ENCODE measurements around the gene OPRD1.
"Not testable (repeated sequence)": the region's sequence is repeated elsewhere in the genome, so short reads cannot be mapped to it uniquely, and the experiment has no call there.

The OPRD1 gene

DNA sequence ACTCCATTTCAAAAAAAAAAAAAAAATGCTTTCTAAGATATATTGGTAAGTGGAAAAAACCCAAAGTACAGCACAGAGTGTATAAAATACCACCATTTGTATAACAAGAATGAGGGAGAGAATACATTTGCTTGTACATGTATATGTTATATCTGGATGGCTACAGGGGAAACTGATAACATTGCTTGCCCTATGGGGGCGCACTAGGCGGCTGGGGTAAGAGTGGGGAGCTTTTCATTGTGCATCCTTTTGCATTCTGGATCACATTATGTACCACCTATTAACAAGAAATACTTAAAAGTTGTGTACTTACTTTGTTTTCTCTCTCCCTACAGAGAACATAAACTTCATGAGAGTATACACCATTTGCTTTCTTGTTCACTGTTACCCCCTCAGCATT is 28.6 kb upstream of the OPRD1 start:
- no peak overlapping the region for H3K27ac ChIP-seq (ENCODE audit: low read depth, low read length)
- no peak overlapping the region for H3K9ac ChIP-seq (ENCODE audit: low read length)
- H3K27me3 ChIP-seq (ENCODE audit: control insufficient read depth, insufficient read depth, low read length): no peaks in the 10 kb centered on the region
- H3K4me1 ChIP-seq (ENCODE audit: control insufficient read depth, insufficient read depth, low read length): no peaks in the 10 kb centered on the region
- no peaks in the 10 kb centered on the region for H3K36me3 ChIP-seq (ENCODE audit: control insufficient read depth, insufficient read depth, low read length)
- H3K4me3 ChIP-seq (ENCODE audit: low read length): no peak overlapping the region

DNA sequence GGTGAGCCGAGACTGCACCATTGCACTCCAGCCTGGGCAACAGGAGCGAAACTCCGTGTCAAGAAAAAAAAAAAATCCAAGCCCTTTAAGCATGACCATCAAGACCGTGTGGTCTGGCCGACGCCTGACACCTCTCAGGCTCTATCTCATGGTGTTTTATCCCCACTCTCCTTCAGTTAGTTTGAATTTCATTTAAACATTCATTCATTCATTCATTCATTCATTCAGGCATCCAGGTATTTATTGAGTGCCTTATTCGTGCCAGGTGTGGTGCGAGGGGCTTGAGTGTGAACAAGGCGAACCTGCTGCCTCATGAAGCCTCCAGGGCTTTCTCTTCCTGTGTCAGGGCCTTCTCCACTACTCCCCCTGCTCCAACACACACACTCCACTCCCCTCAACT is 22.6 kb upstream of the OPRD1 start:
- Histone ChIP-seq H3K27ac (ENCODE audit: low read depth, low read length) (no peak overlapping the region), H3K9ac (ENCODE audit: low read length) (no peak overlapping the region), H3K4me3 (ENCODE audit: low read length) (no peak overlapping the region), H3K36me3 (ENCODE audit: control insufficient read depth, insufficient read depth, low read length) (no peaks in the 10 kb centered on the region), H3K4me1 (ENCODE audit: control insufficient read depth, insufficient read depth, low read length) (no peaks in the 10 kb centered on the region), H3K27me3 (ENCODE audit: control insufficient read depth, insufficient read depth, low read length) (no peaks in the 10 kb centered on the region)

DNA sequence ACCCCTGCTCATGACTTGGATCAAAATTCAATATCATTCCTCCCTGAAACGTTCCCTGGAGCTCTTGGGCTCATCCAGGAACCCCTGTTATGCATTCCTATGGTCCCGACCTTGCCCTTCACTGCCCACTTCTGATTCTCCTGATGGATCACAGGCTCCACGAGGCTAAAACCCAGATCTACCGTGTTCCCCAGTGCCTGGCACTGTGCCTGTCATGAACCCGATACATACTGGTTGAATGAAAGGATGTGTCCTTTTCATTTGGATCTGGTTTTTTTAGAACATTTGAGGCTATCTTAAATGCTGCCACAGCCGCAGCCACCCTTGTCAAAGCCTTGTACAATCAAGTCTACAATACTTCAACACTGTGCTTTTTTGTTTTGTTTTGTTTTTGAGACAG is 22.2 kb upstream of the OPRD1 start:
- Histone ChIP-seq H3K27me3 (ENCODE audit: control insufficient read depth, insufficient read depth, low read length) (no peaks in the 10 kb centered on the region), H3K36me3 (ENCODE audit: control insufficient read depth, insufficient read depth, low read length) (no peaks in the 10 kb centered on the region), H3K27ac (ENCODE audit: low read depth, low read length) (no peak overlapping the region), H3K4me1 (ENCODE audit: control insufficient read depth, insufficient read depth, low read length) (no peaks in the 10 kb centered on the region), H3K4me3 (ENCODE audit: low read length) (no peak overlapping the region), H3K9ac (ENCODE audit: low read length) (no peak overlapping the region)

DNA sequence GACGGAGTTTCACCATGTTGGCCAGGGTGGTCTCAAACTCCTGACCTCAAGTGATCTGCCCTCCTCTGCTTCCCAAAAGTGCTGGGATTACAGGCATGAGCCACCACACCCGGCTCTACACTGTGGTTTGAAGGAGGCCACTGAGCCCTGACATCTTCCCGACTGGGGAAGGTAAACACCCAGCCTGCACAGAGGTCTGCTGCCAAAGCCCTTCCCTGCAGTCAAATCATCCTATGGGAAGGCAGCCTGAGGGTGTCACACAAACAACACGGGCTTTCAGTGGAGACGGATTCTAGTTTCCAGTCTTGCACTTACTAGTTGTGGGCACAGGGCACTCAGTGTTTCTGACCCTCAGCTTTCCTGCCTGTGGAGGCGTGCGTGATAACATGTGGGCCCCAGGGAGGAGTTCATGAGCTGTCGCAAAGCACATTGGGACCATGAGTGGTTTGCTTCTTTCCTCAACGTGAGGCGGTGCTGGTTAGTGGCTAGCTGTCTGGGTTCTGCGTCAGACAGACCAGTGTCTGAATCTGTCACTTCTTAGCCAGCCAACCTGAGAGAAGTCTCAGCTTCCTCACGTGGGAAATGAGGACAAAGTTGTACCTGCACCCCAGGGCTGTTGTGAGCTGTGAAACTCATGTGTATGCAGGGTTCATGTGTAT is 21.5 kb upstream of the OPRD1 start:
- Histone ChIP-seq H3K4me1 (ENCODE audit: control insufficient read depth, insufficient read depth, low read length) (no peaks in the 10 kb centered on the region), H3K27me3 (ENCODE audit: control insufficient read depth, insufficient read depth, low read length) (no peaks in the 10 kb centered on the region), H3K4me3 (ENCODE audit: low read length) (no peak overlapping the region), H3K27ac (ENCODE audit: low read depth, low read length) (no peak overlapping the region), H3K9ac (ENCODE audit: low read length) (no peak overlapping the region), H3K36me3 (ENCODE audit: control insufficient read depth, insufficient read depth, low read length) (no peaks in the 10 kb centered on the region)

DNA sequence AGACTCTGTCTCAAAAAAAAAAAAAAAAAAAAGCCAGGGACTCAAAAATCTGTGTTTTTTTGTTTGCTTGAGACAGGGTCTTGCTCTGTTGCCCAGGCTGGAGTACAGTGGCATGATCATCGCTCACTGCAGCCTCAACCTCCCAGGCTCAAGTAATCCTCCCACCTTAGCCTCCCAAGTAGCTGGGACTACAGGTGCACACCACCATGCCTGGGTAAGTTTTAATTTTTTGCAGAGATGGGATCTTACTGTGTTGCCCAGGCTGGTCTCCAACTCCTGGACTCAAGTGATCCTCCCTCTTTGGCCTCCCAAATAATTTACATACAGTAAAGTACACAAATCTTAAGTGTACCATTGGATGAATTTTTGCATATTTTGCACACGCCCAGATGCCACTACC is 20.0 kb upstream of the OPRD1 start:
- not testable (repeated sequence) for H3K27me3 ChIP-seq (ENCODE audit: control insufficient read depth, insufficient read depth, low read length); H3K9ac ChIP-seq (ENCODE audit: low read length); H3K4me3 ChIP-seq (ENCODE audit: low read length); H3K27ac ChIP-seq (ENCODE audit: low read depth, low read length); H3K36me3 ChIP-seq (ENCODE audit: control insufficient read depth, insufficient read depth, low read length); H3K4me1 ChIP-seq (ENCODE audit: control insufficient read depth, insufficient read depth, low read length)

DNA sequence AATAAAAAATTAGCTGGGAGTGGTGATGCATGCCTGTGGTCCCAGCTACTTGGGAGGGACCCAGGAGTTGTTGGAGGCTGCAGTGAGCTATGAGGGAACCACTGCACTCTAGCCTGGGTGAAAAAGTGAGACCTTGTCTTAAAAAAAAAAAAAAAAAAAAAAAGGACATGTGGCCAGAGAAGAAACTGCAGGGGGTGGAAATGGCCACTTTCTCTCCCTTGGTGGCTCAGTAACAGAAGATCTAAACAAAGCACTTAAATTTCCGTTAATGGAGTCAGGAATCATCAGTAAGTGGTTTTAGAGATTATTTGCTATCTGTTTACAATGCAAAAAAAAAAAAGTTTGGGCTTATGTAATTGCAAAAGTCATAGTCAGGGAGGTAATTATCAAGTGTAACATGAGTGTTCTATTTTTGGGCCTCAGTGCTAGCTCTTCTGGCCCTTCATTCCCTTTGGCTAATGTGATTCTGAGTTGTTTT is 19.3 kb upstream of the OPRD1 start:
- Histone ChIP-seq H3K36me3 (ENCODE audit: control insufficient read depth, insufficient read depth, low read length) (no peaks in the 10 kb centered on the region), H3K9ac (ENCODE audit: low read length) (no peak overlapping the region), H3K27me3 (ENCODE audit: control insufficient read depth, insufficient read depth, low read length) (no peaks in the 10 kb centered on the region), H3K4me1 (ENCODE audit: control insufficient read depth, insufficient read depth, low read length) (no peaks in the 10 kb centered on the region), H3K27ac (ENCODE audit: low read depth, low read length) (no peak overlapping the region), H3K4me3 (ENCODE audit: low read length) (no peak overlapping the region)

DNA sequence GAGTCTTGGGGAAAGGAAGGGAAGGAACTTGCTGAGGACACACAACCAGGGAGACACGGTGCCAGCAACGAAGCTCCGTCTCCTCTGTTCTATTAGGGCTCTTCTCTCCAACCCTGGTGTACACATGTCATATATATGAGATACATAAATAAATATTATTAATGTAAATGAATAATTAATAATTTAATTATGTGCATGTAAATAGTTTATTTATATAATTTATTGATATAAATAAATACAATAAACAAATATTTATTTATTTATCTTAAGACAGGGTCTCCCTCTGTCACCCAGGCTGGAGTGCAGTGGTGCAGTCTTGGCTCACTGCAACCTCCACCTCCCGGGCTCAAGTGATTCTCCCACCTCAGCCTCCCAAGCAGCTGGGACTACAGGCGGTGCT is 17.4 kb upstream of the OPRD1 start:
- H3K4me3 ChIP-seq (ENCODE audit: low read length); H3K4me1 ChIP-seq (ENCODE audit: control insufficient read depth, insufficient read depth, low read length); H3K36me3 ChIP-seq (ENCODE audit: control insufficient read depth, insufficient read depth, low read length): not testable (repeated sequence)

DNA sequence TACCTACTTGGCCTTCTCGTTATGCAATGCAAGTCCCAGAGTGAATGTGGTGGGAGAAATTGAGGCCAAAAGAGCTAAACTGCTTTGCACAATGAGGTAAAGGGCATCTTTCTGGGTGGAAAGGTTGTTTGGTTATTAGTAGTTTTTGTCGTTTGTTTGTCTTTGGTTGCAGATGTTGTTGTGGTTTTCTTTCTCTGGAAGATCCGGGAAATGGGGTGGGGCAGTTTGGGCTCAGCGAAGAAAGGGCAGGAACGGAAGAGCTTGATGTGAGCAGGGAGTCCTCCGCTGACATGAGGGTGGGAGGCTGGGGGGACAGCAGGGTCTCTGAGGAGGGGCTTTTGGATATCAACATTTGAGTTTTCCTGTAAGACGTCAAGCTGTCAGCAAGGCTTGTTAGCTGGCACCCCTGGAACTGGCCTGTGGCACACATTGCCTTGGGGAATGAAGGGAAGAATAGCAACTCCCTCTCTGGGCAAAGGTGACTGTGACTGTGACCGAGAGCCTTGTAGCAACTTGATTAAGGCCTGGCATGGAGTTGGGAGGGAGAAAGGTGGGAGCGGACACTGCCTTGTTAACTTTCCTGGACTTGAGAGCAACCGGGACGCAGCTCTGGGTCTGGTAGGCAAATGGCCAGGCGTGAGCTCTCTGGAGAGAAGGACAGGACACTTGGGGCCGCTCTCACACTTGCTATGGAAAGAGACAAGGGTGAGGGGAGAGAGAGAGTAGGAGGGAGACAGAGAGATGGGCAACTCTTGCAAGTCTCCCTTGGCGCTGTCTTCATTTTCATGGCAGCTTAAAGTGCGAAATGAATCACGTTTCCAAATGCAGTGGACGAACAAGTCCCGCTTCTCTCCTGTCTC is 15.4 kb upstream of the OPRD1 start:
- H3K27ac ChIP-seq (ENCODE audit: low read depth, low read length): no peak overlapping the region
- no peak overlapping the region for H3K9ac ChIP-seq (ENCODE audit: low read length)
- no peaks in the 10 kb centered on the region for H3K36me3 ChIP-seq (ENCODE audit: control insufficient read depth, insufficient read depth, low read length)
- H3K27me3 ChIP-seq (ENCODE audit: control insufficient read depth, insufficient read depth, low read length): no peaks in the 10 kb centered on the region
- H3K4me3 ChIP-seq (ENCODE audit: low read length): no peak overlapping the region
- H3K4me1 ChIP-seq (ENCODE audit: control insufficient read depth, insufficient read depth, low read length): no peaks in the 10 kb centered on the region

More for the DNA sequence above, 17.4 kb upstream of the OPRD1 start:
- not testable (repeated sequence) for H3K9ac ChIP-seq (ENCODE audit: low read length); H3K27ac ChIP-seq (ENCODE audit: low read depth, low read length); H3K27me3 ChIP-seq (ENCODE audit: control insufficient read depth, insufficient read depth, low read length)

DNA sequence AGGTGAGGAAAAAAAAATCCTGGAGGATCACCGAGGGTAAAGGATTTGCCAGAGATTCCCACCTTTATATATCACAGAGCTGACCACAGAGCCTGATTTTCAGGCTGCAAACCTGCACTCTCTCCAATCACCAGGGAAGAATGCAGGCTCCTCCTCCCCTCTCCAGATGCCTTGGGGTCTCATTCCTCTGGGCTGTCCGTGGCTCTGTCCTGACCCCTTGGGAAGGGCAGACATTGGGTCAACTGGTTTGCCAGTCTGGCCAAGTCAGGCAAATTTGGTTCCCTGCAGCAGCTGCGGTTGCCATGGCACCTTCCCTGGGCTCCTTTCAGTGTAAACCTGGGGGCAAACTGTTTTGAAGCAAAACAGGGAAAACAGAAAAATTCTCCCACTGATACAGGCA is 11.6 kb upstream of the OPRD1 start:
- H3K27me3 ChIP-seq (ENCODE audit: control insufficient read depth, insufficient read depth, low read length): no peaks in the 10 kb centered on the region
- H3K9ac ChIP-seq (ENCODE audit: low read length): no peak overlapping the region
- H3K36me3 ChIP-seq (ENCODE audit: control insufficient read depth, insufficient read depth, low read length): no peaks in the 10 kb centered on the region
- no peak overlapping the region for H3K27ac ChIP-seq (ENCODE audit: low read depth, low read length)
- no peak overlapping the region for H3K4me3 ChIP-seq (ENCODE audit: low read length)
- no peaks in the 10 kb centered on the region for H3K4me1 ChIP-seq (ENCODE audit: control insufficient read depth, insufficient read depth, low read length)

DNA sequence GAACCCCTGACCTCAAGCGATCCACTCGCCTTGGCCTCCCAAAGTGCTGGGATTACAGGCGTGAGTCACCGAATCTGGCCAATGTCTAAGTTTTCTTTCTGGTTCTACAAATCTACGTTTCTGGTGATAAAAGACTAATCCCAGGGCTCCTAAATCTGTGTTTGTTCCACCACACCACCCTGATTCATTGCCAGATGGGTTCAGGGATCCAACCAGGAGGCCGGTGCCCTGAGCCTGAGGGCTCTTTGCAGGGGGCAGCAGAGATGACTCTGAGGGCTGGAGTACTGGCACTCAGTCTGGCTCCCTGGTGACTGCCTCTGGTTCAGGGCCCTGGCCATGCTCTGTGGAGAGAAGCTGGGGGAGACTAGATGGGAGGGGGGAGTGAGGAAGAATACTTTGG is 10.5 kb upstream of the OPRD1 start:
- Histone ChIP-seq H3K27ac (ENCODE audit: low read depth, low read length) (no peak overlapping the region), H3K9ac (ENCODE audit: low read length) (no peak overlapping the region), H3K27me3 (ENCODE audit: control insufficient read depth, insufficient read depth, low read length) (no peaks in the 10 kb centered on the region), H3K4me1 (ENCODE audit: control insufficient read depth, insufficient read depth, low read length) (no peaks in the 10 kb centered on the region), H3K36me3 (ENCODE audit: control insufficient read depth, insufficient read depth, low read length) (no peaks in the 10 kb centered on the region), H3K4me3 (ENCODE audit: low read length) (no peak overlapping the region)

DNA sequence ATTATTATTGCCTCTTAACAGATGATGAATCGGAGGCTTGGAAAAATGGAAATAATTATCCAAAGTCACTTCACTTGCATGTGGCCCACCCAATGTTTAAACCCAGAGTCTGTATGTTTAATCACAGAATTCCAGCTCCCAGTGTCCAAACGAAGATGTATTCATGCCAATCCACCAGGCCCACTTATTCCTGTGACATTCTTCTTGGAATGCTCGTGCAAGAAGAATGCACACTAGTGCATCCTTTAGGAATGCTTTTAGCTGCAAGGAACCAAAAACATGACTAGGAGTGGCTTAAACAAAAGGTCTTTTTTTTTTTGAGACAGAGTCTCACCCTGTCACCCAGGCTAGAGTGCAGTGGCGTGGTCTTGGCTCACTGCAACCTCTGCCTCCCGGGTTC is 8.9 kb upstream of the OPRD1 start:
- Histone ChIP-seq H3K4me1 (ENCODE audit: control insufficient read depth, insufficient read depth, low read length) (no peaks in the 10 kb centered on the region), H3K27ac (ENCODE audit: low read depth, low read length) (no peak overlapping the region), H3K9ac (ENCODE audit: low read length) (no peak overlapping the region), H3K4me3 (ENCODE audit: low read length) (no peak overlapping the region), H3K27me3 (ENCODE audit: control insufficient read depth, insufficient read depth, low read length) (no peaks in the 10 kb centered on the region), H3K36me3 (ENCODE audit: control insufficient read depth, insufficient read depth, low read length) (no peaks in the 10 kb centered on the region)

DNA sequence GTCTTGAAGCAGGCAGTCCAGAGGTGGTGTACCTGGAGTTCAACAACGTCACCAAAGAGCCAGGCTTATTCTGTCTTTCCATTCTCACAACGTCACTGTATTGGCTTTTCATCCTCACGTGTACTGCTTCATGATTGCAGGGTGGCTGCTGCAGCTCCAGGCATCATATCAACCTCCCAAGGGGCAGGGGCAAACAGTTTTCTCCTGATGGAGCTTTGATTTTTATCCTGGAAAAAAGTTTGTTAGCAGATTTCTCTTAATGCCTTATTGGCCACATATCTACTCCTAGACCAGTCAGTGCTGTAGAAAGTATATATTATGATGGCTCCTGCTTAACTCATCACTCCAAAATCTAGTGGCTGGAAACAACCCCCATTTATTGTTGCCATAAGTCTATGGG is 8.3 kb upstream of the OPRD1 start:
- H3K36me3 ChIP-seq (ENCODE audit: control insufficient read depth, insufficient read depth, low read length): no peaks in the 10 kb centered on the region
- H3K27me3 ChIP-seq (ENCODE audit: control insufficient read depth, insufficient read depth, low read length): no peaks in the 10 kb centered on the region
- H3K27ac ChIP-seq (ENCODE audit: low read depth, low read length): no peak overlapping the region
- no peak overlapping the region for H3K9ac ChIP-seq (ENCODE audit: low read length)
- H3K4me3 ChIP-seq (ENCODE audit: low read length): no peak overlapping the region
- H3K4me1 ChIP-seq (ENCODE audit: control insufficient read depth, insufficient read depth, low read length): no peaks in the 10 kb centered on the region

DNA sequence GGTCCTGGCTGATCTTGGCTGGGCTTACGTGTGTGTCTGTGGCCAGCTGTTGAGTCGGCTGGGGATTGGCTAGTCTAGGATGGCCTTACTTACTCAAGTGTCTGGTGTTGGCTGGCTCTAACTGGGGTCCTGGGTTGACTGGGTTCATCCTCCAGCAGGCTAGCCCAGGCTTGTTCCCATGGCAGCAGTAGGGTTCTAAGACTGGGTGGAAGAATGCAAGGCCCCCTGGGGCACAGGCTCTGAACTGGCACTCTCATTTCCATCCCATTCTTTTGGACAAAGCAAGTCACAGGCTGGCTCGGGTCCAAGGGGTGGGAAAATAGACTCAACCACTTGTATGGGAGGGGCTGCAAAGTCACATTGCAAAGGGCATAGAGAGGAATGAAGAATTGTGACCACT is 7.9 kb upstream of the OPRD1 start:
- Histone ChIP-seq H3K36me3 (ENCODE audit: control insufficient read depth, insufficient read depth, low read length) (no peaks in the 10 kb centered on the region), H3K4me1 (ENCODE audit: control insufficient read depth, insufficient read depth, low read length) (no peaks in the 10 kb centered on the region), H3K4me3 (ENCODE audit: low read length) (no peak overlapping the region), H3K27me3 (ENCODE audit: control insufficient read depth, insufficient read depth, low read length) (no peaks in the 10 kb centered on the region), H3K9ac (ENCODE audit: low read length) (no peak overlapping the region), H3K27ac (ENCODE audit: low read depth, low read length) (no peak overlapping the region)
